H1 (cell line): Measurements from ENCODE around the gene WDFY3. TPM values are rescaled to one million over a fixed set of nuclear protein-coding genes. Genes with fewer than 3 reads are reported as not detected.

Source experiments
- CTCF ChIA-PET: fragments of 300-600 bp; sonication (Branson Sonifier 250); formaldehyde crosslinking; loops from one replicate; lab custom pipeline; 2021; ENCODE audit not compliant: partially characterized antibody; lab: Charles Lee
- POLR2A ChIA-PET: fragments of 300-600 bp; sonication (Branson Sonifier 250); formaldehyde crosslinking; loops from one replicate; lab custom pipeline; 2021; ENCODE audit warnings: inconsistent platforms; ENCODE audit not compliant: partially characterized antibody; lab: Charles Lee
- DNase-seq, 2 experiments: peaks; one replicate each; pipeline versions ENCODE4 v3.0.0 to v3.0.0-alpha.2; 2010 to 2022; ENCODE audit warnings: low spot score in 2 of 2, low read depth in 1 of 2, mixed read lengths in 1 of 2
- FAIRE-seq: peaks from 2 replicates; lab custom pipeline; 2011; peaks lifted over from hg19 to GRCh38; lab: Jason Lieb, UNC
- H2AFZ ChIP-seq: 2 replicates; pipeline ENCODE4 v1.8.1; 2012; ENCODE audit warnings: low read length, inconsistent platforms
- H2AK5ac ChIP-seq: 2 replicates; pipeline ENCODE4 v1.6.1; 2013; ENCODE audit warnings: low read depth, low read length
- H2BK120ac ChIP-seq: replicated peaks from 2 replicates; pipeline ENCODE3; 2013; ENCODE audit warnings: low read depth, low read length, inconsistent platforms
- H2BK12ac ChIP-seq: 2 replicates; pipeline ENCODE4 v1.6.1; 2013; ENCODE audit warnings: low read depth, low read length
- H2BK15ac ChIP-seq: 2 replicates; pipeline ENCODE4 v1.6.1; 2013; ENCODE audit warnings: low read length
- H2BK20ac ChIP-seq: 2 replicates; pipeline ENCODE4 v1.6.1; 2013; ENCODE audit warnings: low read length
- H2BK5ac ChIP-seq: 2 replicates; pipeline ENCODE4 v1.6.1; 2013; ENCODE audit warnings: low read depth, low read length
- H3K14ac ChIP-seq: 2 replicates; pipeline ENCODE4 v1.6.1; 2013; ENCODE audit warnings: inconsistent platforms; ENCODE audit not compliant: insufficient read length
- H3K18ac ChIP-seq: 2 replicates; pipeline ENCODE4 v1.6.1; 2013; ENCODE audit warnings: low read length; ENCODE audit errors: extremely low read depth
- H3K23ac ChIP-seq: 2 replicates; pipeline ENCODE4 v1.6.1; 2013; ENCODE audit warnings: inconsistent platforms; ENCODE audit not compliant: insufficient read length
- H3K23me2 ChIP-seq: 2 replicates; pipeline ENCODE4 v1.6.1; 2013; ENCODE audit warnings: low read depth, low read length
- H3K27ac ChIP-seq: 2 replicates; pipeline ENCODE4 v1.6.1; 2011; ENCODE audit warnings: low read depth, low read length, inconsistent platforms
- H3K27me3 ChIP-seq, 4 experiments: replicated peaks in 1 of 4; 1 replicate in 1 of 4; 2 replicates in 3 of 4; pipeline versions ENCODE4 v1.6.1 to v1.8.1; 2011 to 2013; ENCODE audit warnings: low read length in 3 of 4, mild to moderate bottlenecking in 3 of 4, inconsistent platforms in 2 of 4, mixed read lengths in 2 of 4, moderate library complexity in 1 of 4; ENCODE audit not compliant: control insufficient read depth in 3 of 4, insufficient read depth in 3 of 4; ENCODE audit errors: extremely low read depth in 1 of 4
- H3K36me3 ChIP-seq, 4 experiments: 2 replicates each; pipeline versions ENCODE4 v1.6.1 to v1.8.1; 2011 to 2013; ENCODE audit warnings: mild to moderate bottlenecking in 4 of 4, low read length in 3 of 4, moderate library complexity in 2 of 4, control low read depth in 1 of 4, inconsistent platforms in 1 of 4; ENCODE audit not compliant: insufficient read depth in 4 of 4, control insufficient read depth in 2 of 4
- H3K4ac ChIP-seq: replicated peaks from 2 replicates; pipeline ENCODE3; 2013; ENCODE audit warnings: low read length, low read depth, mixed read lengths, inconsistent platforms; ENCODE audit not compliant: insufficient read length
- H3K4me1 ChIP-seq, 4 experiments: replicated peaks in 1 of 4; 1 replicate in 1 of 4; 2 replicates in 3 of 4; pipeline versions ENCODE4 v1.6.1 to v1.8.1; 2011 to 2013; ENCODE audit warnings: low read length in 3 of 4, inconsistent platforms in 2 of 4, mixed read lengths in 1 of 4; ENCODE audit not compliant: insufficient read depth in 4 of 4, control insufficient read depth in 3 of 4
- H3K4me2 ChIP-seq, 2 experiments: 2 replicates each; pipeline versions ENCODE4 v1.6.1 to v1.8.1; 2011 to 2013; ENCODE audit warnings: low read depth in 2 of 2, low read length in 2 of 2, control low read depth in 1 of 2, inconsistent platforms in 1 of 2, mild to moderate bottlenecking in 1 of 2; ENCODE audit not compliant: insufficient read depth in 1 of 2
- H3K4me3 ChIP-seq, 4 experiments: fragments of 200-600, 300-600 bp in 1 of 4; sonication (generic), shearing (Covaris generic), sonication (Bioruptor Twin) in 1 of 4; 2 replicates each; pipeline versions ENCODE4 v1.5.1 to v1.8.1; 2011 to 2016; ENCODE audit warnings: low read length in 4 of 4, low read depth in 3 of 4, control low read depth in 2 of 4, inconsistent platforms in 2 of 4, mild to moderate bottlenecking in 2 of 4, mixed read lengths in 1 of 4, moderate library complexity in 1 of 4; ENCODE audit not compliant: insufficient read depth in 2 of 4; ENCODE audit errors: extremely low read depth in 1 of 4
- H3K56ac ChIP-seq: replicated peaks from 2 replicates; pipeline ENCODE3; 2013; ENCODE audit warnings: low read depth, mild to moderate bottlenecking, mixed read lengths, low read length, inconsistent platforms; ENCODE audit not compliant: insufficient read length
- H3K79me1 ChIP-seq: 2 replicates; pipeline ENCODE4 v1.6.1; 2013; ENCODE audit warnings: low read depth, low read length, control low read depth
- H3K79me2 ChIP-seq, 2 experiments: 2 replicates each; pipeline versions ENCODE4 v1.6.1 to v1.8.1; 2012 to 2013; ENCODE audit warnings: low read length in 2 of 2, mild to moderate bottlenecking in 2 of 2, inconsistent platforms in 1 of 2; ENCODE audit not compliant: insufficient read depth in 2 of 2, control insufficient read depth in 1 of 2
- H3K9ac ChIP-seq, 4 experiments: replicated peaks in 1 of 4; 1 replicate in 1 of 4; 2 replicates in 3 of 4; pipeline versions ENCODE4 v1.6.1 to v1.8.1; 2011 to 2013; ENCODE audit warnings: low read depth in 3 of 4, low read length in 3 of 4, control low read depth in 2 of 4, mild to moderate bottlenecking in 2 of 4, moderate library complexity in 2 of 4, inconsistent platforms in 1 of 4; ENCODE audit errors: extremely low read depth in 1 of 4
- H3K9me3 ChIP-seq, 2 experiments: 2 replicates each; pipeline versions ENCODE4 v1.6.1 to v1.8.1; 2012 to 2013; ENCODE audit warnings: mild to moderate bottlenecking in 2 of 2, moderate library complexity in 2 of 2, control low read depth in 1 of 2, inconsistent platforms in 1 of 2, low read depth in 1 of 2, low read length in 1 of 2, mixed read lengths in 1 of 2; ENCODE audit not compliant: insufficient read depth in 2 of 2
- H4K20me1 ChIP-seq, 2 experiments: replicated peaks in 1 of 2; 2 replicates each; pipeline versions ENCODE3 to v1.8.1; 2011 to 2013; ENCODE audit warnings: inconsistent platforms in 2 of 2, low read length in 2 of 2, mild to moderate bottlenecking in 1 of 2; ENCODE audit not compliant: insufficient read depth in 2 of 2, control insufficient read depth in 1 of 2
- H4K5ac ChIP-seq: 2 replicates; pipeline ENCODE4 v1.6.1; 2013; ENCODE audit warnings: low read length, low read depth, mixed read lengths, inconsistent platforms; ENCODE audit not compliant: insufficient read length
- H4K8ac ChIP-seq: 2 replicates; pipeline ENCODE4 v1.8.0; 2013; ENCODE audit warnings: mild to moderate bottlenecking, moderate library complexity, low read length, inconsistent platforms; ENCODE audit not compliant: insufficient read depth; ENCODE audit errors: extremely low read depth
- H4K91ac ChIP-seq: replicated peaks from 2 replicates; pipeline ENCODE3; 2013; ENCODE audit warnings: low read length, mixed read lengths, inconsistent platforms; ENCODE audit not compliant: insufficient read length
- CTBP2 ChIP-seq: IDR thresholded peaks from 2 replicates; pipeline ENCODE4 v1.7.0; 2011; ENCODE audit warnings: borderline replicate concordance, mild to moderate bottlenecking, moderate library complexity, mixed read lengths, low read length; ENCODE audit not compliant: insufficient read depth, insufficient read length
- CTCF ChIP-seq, 3 experiments: IDR thresholded peaks; 1 replicate in 2 of 3; 2 replicates in 1 of 3; pipeline versions ENCODE4 v1.5.1 to v1.6.1; 2011; ENCODE audit warnings: low read length in 3 of 3, mild to moderate bottlenecking in 3 of 3, inconsistent platforms in 2 of 3, low read depth in 1 of 3, moderate library complexity in 1 of 3; ENCODE audit not compliant: insufficient read depth in 1 of 3; ENCODE audit errors: control extremely low read depth in 1 of 3
- EGR1 ChIP-seq: IDR thresholded peaks from 2 replicates; pipeline ENCODE4 v1.6.1; 2011; ENCODE audit warnings: low read depth, low read length, borderline replicate concordance
- FOSL1 ChIP-seq: IDR thresholded peaks from 2 replicates; pipeline ENCODE4 v1.6.1; 2011; ENCODE audit warnings: mild to moderate bottlenecking, low read depth, low read length, moderate library complexity; ENCODE audit not compliant: insufficient read depth
- NANOG ChIP-seq: IDR thresholded peaks from 2 replicates; pipeline ENCODE4 v1.6.1; 2011; ENCODE audit warnings: low read length, low read depth, mild to moderate bottlenecking, inconsistent platforms; ENCODE audit not compliant: insufficient read depth, poor library complexity, severe bottlenecking
- WGBS, 2 experiments: shearing (Covaris generic) in 1 of 2; methylation state at CpG; one replicate each; pipeline versions ENCODE4 v1.1.6 to v1.1.7; 2013 to 2015; ENCODE audit warnings: low lambda C conversion rate in 2 of 2, mixed read lengths in 2 of 2, inconsistent platforms in 1 of 2, low coverage in 1 of 2, missing lambda C conversion rate in 1 of 2; ENCODE audit not compliant: insufficient replicate concordance in 2 of 2, insufficient coverage in 1 of 2, insufficient read length in 1 of 2; ENCODE audit errors: extremely low coverage in 1 of 2, missing lambda C conversion rate in 1 of 2; 5-methylcytosine and 5-hydroxymethylcytosine counted together
- polyA plus RNA-seq, 7 experiments: library from polyadenylated mRNA; depleted of rRNA in 3 of 7; stranded (reverse) in 5 of 7; unstranded in 2 of 7; fragments of >200 nt in 5 of 7; fragments of 200-250 nt in 2 of 7; gene quantifications; 1 replicate in 5 of 7; 2 replicates in 1 of 7; 4 replicates in 1 of 7; pipeline versions ENCODE4 v1.2.1 to v1.2.3, GENCODE V29; 2011 to 2013; ENCODE audit warnings: missing spikeins in 2 of 7, mixed read lengths in 2 of 7
- total RNA-seq: library from RNA; stranded (reverse); fragmentation: NEBNext Ultra II Directional; extraction: Animal tissue kit (Norgen Biotek cat#: 25700); gene quantifications from 2 replicates; pipeline ENCODE4 v1.2.1, GENCODE V29; 2021

WDFY3 gene
- total and polyA plus RNA-seq, 2 of the 8 experiments (the other 6 are each of a cell fraction or from before 2014, with no cell fraction given) = 25.6 to 62.4 TPM

GRCh38 chr4:84677093-84677492 lies 289.4 kb downstream of the WDFY3 start:
- H3K9me3 ChIP-seq = no peaks in the 10 kb centered on the region
- peaks cover 0 to 3% (median 0%) of the 10 kb centered on the region in 4 experiments; a peak in 1 of 7 replicates for H3K4me1 ChIP-seq
- DNase-seq (no peak), FAIRE-seq (no peak)
- H3K14ac ChIP-seq = no peak overlapping the region
- no peak overlapping the region for H2AFZ ChIP-seq
- WGBS, 2 experiments = 89% methylated on average over 9 of the region's 9 CpGs; no CpG with 5 or more reads in 1 of the 2 experiments
- H2BK15ac ChIP-seq = no peak overlapping the region
- no peak overlapping the region for H3K9ac ChIP-seq
- no peak overlapping the region for H3K4me3 ChIP-seq
- CTCF ChIA-PET = interaction anchor here (2.0 kb wide), 1 partner anchor 13 kb away, joined by 4 read pairs; no protein-coding TSS in a partner anchor
- H3K4me2 ChIP-seq = no peak overlapping the region
- no peaks in the 10 kb centered on the region for H4K20me1 ChIP-seq
- no peak overlapping the region for H2AK5ac ChIP-seq
- TF ChIP-seq EGR1 (no peak), CTCF (IDR thresholded peaks at IDR 0.05; ENCODE audit: control extremely low read depth in 1 of 3, insufficient read depth in 1 of 3, low read depth in 1 of 3, low read length in 3 of 3) (no peak), CTBP2 (no peak), FOSL1 (no peak), NANOG (no peak)
- no peak overlapping the region for H3K4ac ChIP-seq
- H4K91ac ChIP-seq = no peak overlapping the region
- H3K27ac ChIP-seq = no peak overlapping the region
- no peak overlapping the region for H4K8ac ChIP-seq
- no peak overlapping the region for H4K5ac ChIP-seq
- H3K79me2 ChIP-seq = no peaks in the 10 kb centered on the region
- no peak overlapping the region for H2BK5ac ChIP-seq
- no peak overlapping the region for H2BK20ac ChIP-seq
- no peaks in the 10 kb centered on the region for H3K23me2 ChIP-seq
- no peak overlapping the region for H3K56ac ChIP-seq
- H2BK12ac ChIP-seq = no peak overlapping the region
- H2BK120ac ChIP-seq = no peak overlapping the region
- peaks cover 0 to 48% (median 27%) of the 10 kb centered on the region in 4 experiments; a peak in 7 of 8 replicates for H3K36me3 ChIP-seq
- no peak overlapping the region for H3K23ac ChIP-seq
- POLR2A ChIA-PET = interaction anchor here (1.0 kb wide), 1 partner anchor 20 kb away, joined by 3 read pairs; no protein-coding TSS in a partner anchor
- no peaks in the 10 kb centered on the region for H3K27me3 ChIP-seq
- H3K18ac ChIP-seq = no peak overlapping the region
- H3K79me1 ChIP-seq = no peaks in the 10 kb centered on the region
